Measurements from ENCODE around the gene HNRNPK.

- no peak for TF ChIP-seq POLR2AphosphoS5 (IDR thresholded peaks at IDR 0.05)
- TF ChIP-seq POLR2A (IDR thresholded peaks at IDR 0.05; ENCODE audit: low read depth): no peak
Observed at GRCh38 chr9:83971485-83971884, 8.5 kb downstream of the HNRNPK start.

Data from esophagus muscularis mucosa (tissue), 2 donors.